ENCODE data around the gene ATG14. TPM values are rescaled to one million over a fixed set of nuclear protein-coding genes. Genes with fewer than 3 reads are reported as not detected.
A peak's percentile ranks its signal among the peaks of the same experiment; 100 is the strongest.

Gene ATG14
- total and polyA plus RNA-seq, 2 donors: 8.1 to 12.3 TPM

- H3K4me1 ChIP-seq (ENCODE audit: control insufficient read depth in 2 of 2, insufficient read depth in 2 of 2, low read length in 2 of 2): peaks cover 3 to 5% of the 10 kb centered on the region in 2 donors
- peaks cover 20 to 23% of the 10 kb centered on the region in 2 donors for H3K36me3 ChIP-seq (ENCODE audit: control insufficient read depth in 2 of 2, insufficient read depth in 2 of 2, low read length in 1 of 2)
- DNase-seq (ENCODE audit: low read depth in 6 of 9, low spot score in 9 of 9): no peak
- H3K27me3 ChIP-seq (ENCODE audit: control insufficient read depth in 2 of 2, insufficient read depth in 1 of 2, low read length in 1 of 2): no peaks in the 10 kb centered on the region
- no peak overlapping the region for H3K4me3 ChIP-seq (ENCODE audit: low read length in 2 of 2)
- no peaks in the 10 kb centered on the region for H3K9me3 ChIP-seq (ENCODE audit: control insufficient read depth in 2 of 2, insufficient read depth in 1 of 2, low read length in 1 of 2)
- 98% methylated on average over 7 of the region's 7 CpGs for WGBS
- H3K27ac ChIP-seq (ENCODE audit: low read depth in 1 of 2, low read length in 1 of 2): peak overlapping the region in 1 of 2 donors; percentile 30
These were observed 38.8 kb downstream of the ATG14 start for GRCh38 chr14:55372825-55373224.

- Histone ChIP-seq H3K9me3 (ENCODE audit: control insufficient read depth in 2 of 2, insufficient read depth in 1 of 2, low read length in 1 of 2) (no peaks in the 10 kb centered on the region), H3K4me3 (ENCODE audit: low read length in 2 of 2) (no peak overlapping the region), H3K27me3 (ENCODE audit: control insufficient read depth in 2 of 2, insufficient read depth in 1 of 2, low read length in 1 of 2) (no peaks in the 10 kb centered on the region), H3K36me3 (ENCODE audit: control insufficient read depth in 2 of 2, insufficient read depth in 2 of 2, low read length in 1 of 2) (peaks cover 19 to 23% of the 10 kb centered on the region in 2 donors), H3K27ac (ENCODE audit: low read depth in 1 of 2, low read length in 1 of 2) (no peak overlapping the region), H3K4me1 (ENCODE audit: control insufficient read depth in 2 of 2, insufficient read depth in 2 of 2, low read length in 2 of 2) (peaks cover 3 to 5% of the 10 kb centered on the region in 2 donors)
- no peak for DNase-seq (ENCODE audit: low read depth in 6 of 9, low spot score in 9 of 9)
- 95% methylated on average over 1 of the region's 1 CpG for WGBS
These were observed 39.2 kb downstream of the ATG14 start for GRCh38 chr14:55372423-55372822.

GRCh38 chr14:55370883-55371455 lies 40.7 kb downstream of the ATG14 start:
- peaks cover 12 to 18% of the 10 kb centered on the region in 2 donors for H3K36me3 ChIP-seq (ENCODE audit: control insufficient read depth in 2 of 2, insufficient read depth in 2 of 2, low read length in 1 of 2)
- DNase-seq (ENCODE audit: low read depth in 6 of 9, low spot score in 9 of 9): no peak
- peaks cover 3 to 5% of the 10 kb centered on the region in 2 donors for H3K4me1 ChIP-seq (ENCODE audit: control insufficient read depth in 2 of 2, insufficient read depth in 2 of 2, low read length in 2 of 2)
- no peak overlapping the region for H3K4me3 ChIP-seq (ENCODE audit: low read length in 2 of 2)
- no peak overlapping the region for H3K27ac ChIP-seq (ENCODE audit: low read depth in 1 of 2, low read length in 1 of 2)
- no peaks in the 10 kb centered on the region for H3K27me3 ChIP-seq (ENCODE audit: control insufficient read depth in 2 of 2, insufficient read depth in 1 of 2, low read length in 1 of 2)
- 93% methylated on average over 11 of the region's 11 CpGs for WGBS
- no peaks in the 10 kb centered on the region for H3K9me3 ChIP-seq (ENCODE audit: control insufficient read depth in 2 of 2, insufficient read depth in 1 of 2, low read length in 1 of 2)

DNA sequence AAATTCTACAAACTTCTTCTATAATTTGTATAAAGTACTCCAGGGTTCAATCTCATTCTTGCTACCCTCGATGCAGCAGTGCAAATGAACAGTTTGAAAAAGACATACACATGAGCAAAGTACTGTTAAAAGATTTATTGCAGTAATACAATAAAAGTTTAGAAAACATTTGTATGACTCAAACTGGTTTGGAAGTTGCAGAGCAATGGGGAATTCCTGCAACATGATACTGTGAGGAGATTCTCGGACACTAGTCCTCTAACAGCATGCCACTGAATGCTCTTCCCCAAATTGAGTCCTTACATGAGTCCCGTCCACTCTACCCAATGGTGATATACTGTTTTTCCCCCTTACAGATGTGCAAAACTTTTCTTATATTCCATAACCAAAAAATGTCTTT lies 45.4 kb downstream of the ATG14 start:
- WGBS: 95% methylated on average over 3 of the region's 3 CpGs
- no peaks in the 10 kb centered on the region for H3K9me3 ChIP-seq (ENCODE audit: control insufficient read depth in 2 of 2, insufficient read depth in 1 of 2, low read length in 1 of 2)
- no peaks in the 10 kb centered on the region for H3K4me1 ChIP-seq (ENCODE audit: control insufficient read depth in 2 of 2, insufficient read depth in 2 of 2, low read length in 2 of 2)
- H3K27ac ChIP-seq (ENCODE audit: low read depth in 1 of 2, low read length in 1 of 2): no peak overlapping the region
- H3K4me3 ChIP-seq (ENCODE audit: low read length in 2 of 2): no peak overlapping the region
- no peak for DNase-seq (ENCODE audit: low read depth in 6 of 9, low spot score in 9 of 9)
- H3K27me3 ChIP-seq (ENCODE audit: control insufficient read depth in 2 of 2, insufficient read depth in 1 of 2, low read length in 1 of 2): no peaks in the 10 kb centered on the region
- H3K36me3 ChIP-seq (ENCODE audit: control insufficient read depth in 2 of 2, insufficient read depth in 2 of 2, low read length in 1 of 2): peaks cover 18 to 19% of the 10 kb centered on the region in 2 donors

DNA sequence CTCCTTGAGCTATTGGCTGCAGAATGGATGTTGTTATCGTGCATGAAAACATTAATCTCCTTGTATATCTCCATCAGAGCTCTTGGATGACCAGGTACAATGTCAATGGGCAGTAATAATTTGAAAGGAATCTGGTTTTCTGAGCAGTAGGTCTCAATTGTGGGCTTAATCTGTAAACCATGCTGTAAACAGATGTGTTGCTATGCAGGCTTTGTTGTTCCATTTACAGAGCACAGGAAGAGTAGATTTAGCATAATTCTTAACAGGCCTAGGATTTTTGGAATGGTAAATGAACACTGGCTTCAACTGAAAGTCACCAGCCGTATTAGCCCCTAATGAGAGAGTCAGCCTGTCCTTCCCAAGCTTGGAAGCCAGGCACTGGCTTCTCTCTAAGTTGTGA lies 50.4 kb downstream of the ATG14 start:
- Histone ChIP-seq H3K4me1 (ENCODE audit: control insufficient read depth in 2 of 2, insufficient read depth in 2 of 2, low read length in 2 of 2) (no peaks in the 10 kb centered on the region), H3K27ac (ENCODE audit: low read depth in 1 of 2, low read length in 1 of 2) (no peak overlapping the region), H3K9me3 (ENCODE audit: control insufficient read depth in 2 of 2, insufficient read depth in 1 of 2, low read length in 1 of 2) (no peaks in the 10 kb centered on the region), H3K27me3 (ENCODE audit: control insufficient read depth in 2 of 2, insufficient read depth in 1 of 2, low read length in 1 of 2) (no peaks in the 10 kb centered on the region), H3K4me3 (ENCODE audit: low read length in 2 of 2) (no peak overlapping the region), H3K36me3 (ENCODE audit: control insufficient read depth in 2 of 2, insufficient read depth in 2 of 2, low read length in 1 of 2) (peaks cover 0 to 8% of the 10 kb centered on the region in 2 donors)
- 99% methylated on average over 2 of the region's 2 CpGs for WGBS
- DNase-seq (ENCODE audit: low read depth in 6 of 9, low spot score in 9 of 9): no peak

DNA sequence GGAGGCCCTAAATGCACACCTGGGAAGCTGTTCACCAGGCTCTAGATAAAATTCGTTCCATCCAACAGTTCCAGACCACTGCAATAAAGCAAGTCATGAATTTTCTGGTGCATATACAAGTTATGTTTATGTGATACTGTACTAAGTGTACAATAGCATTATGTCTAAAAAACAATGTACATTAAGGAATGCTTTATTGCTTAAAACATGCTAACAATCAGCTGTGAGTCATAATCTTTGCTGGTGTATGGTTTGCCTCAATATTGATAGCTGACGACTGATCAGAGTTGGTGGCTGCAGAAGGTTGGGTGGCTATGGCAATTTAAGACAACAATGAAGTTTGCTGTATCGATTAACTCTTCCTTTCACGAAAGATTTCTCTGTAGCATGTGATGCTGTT lies 52.3 kb downstream of the ATG14 start:
- DNase-seq (ENCODE audit: low read depth in 6 of 9, low spot score in 9 of 9): no peak
- 97% methylated on average over 4 of the region's 4 CpGs for WGBS
- H3K9me3 ChIP-seq (ENCODE audit: control insufficient read depth in 2 of 2, insufficient read depth in 1 of 2, low read length in 1 of 2): no peaks in the 10 kb centered on the region
- peaks cover 2 to 4% of the 10 kb centered on the region in 2 donors for H3K36me3 ChIP-seq (ENCODE audit: control insufficient read depth in 2 of 2, insufficient read depth in 2 of 2, low read length in 1 of 2)
- no peaks in the 10 kb centered on the region for H3K27me3 ChIP-seq (ENCODE audit: control insufficient read depth in 2 of 2, insufficient read depth in 1 of 2, low read length in 1 of 2)
- peaks cover 0 to 8% of the 10 kb centered on the region in 2 donors for H3K4me1 ChIP-seq (ENCODE audit: control insufficient read depth in 2 of 2, insufficient read depth in 2 of 2, low read length in 2 of 2)
- H3K27ac ChIP-seq (ENCODE audit: low read depth in 1 of 2, low read length in 1 of 2): no peak overlapping the region
- H3K4me3 ChIP-seq (ENCODE audit: low read length in 2 of 2): no peak overlapping the region

DNA sequence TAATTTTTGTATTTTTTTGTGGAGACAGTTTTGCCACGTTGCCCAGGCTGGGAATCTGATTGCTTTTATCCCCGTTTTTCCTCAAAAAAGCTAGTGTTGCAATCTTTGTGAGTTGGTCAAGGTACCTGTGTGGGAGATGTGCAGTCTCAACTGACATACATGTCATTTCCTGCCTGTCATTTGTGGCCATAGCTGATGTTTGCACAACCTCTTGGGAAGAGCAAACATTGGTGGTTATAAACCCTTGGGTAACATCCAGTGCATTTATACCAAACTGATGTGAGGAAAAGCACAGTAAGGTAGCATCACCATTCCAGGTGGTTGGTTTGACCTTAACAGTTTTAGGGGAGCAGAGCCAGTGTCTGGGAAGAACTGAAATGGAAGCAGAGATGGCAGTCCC lies 54.7 kb downstream of the ATG14 start:
- no peak overlapping the region for H3K4me3 ChIP-seq (ENCODE audit: low read length in 2 of 2)
- H3K27me3 ChIP-seq (ENCODE audit: control insufficient read depth in 2 of 2, insufficient read depth in 1 of 2, low read length in 1 of 2): no peaks in the 10 kb centered on the region
- WGBS: 89% methylated on average over 2 of the region's 2 CpGs
- H3K4me1 ChIP-seq (ENCODE audit: control insufficient read depth in 2 of 2, insufficient read depth in 2 of 2, low read length in 2 of 2): peaks cover 0 to 10% of the 10 kb centered on the region in 2 donors
- no peak for DNase-seq (ENCODE audit: low read depth in 6 of 9, low spot score in 9 of 9)
- peaks cover 13% of the 10 kb centered on the region in 2 donors for H3K36me3 ChIP-seq (ENCODE audit: control insufficient read depth in 2 of 2, insufficient read depth in 2 of 2, low read length in 1 of 2)
- H3K27ac ChIP-seq (ENCODE audit: low read depth in 1 of 2, low read length in 1 of 2): no peak overlapping the region
- H3K9me3 ChIP-seq (ENCODE audit: control insufficient read depth in 2 of 2, insufficient read depth in 1 of 2, low read length in 1 of 2): no peaks in the 10 kb centered on the region

- Histone ChIP-seq H3K27ac (ENCODE audit: low read depth in 1 of 2, low read length in 1 of 2) (no peak overlapping the region), H3K36me3 (ENCODE audit: control insufficient read depth in 2 of 2, insufficient read depth in 2 of 2, low read length in 1 of 2) (peaks cover 22 to 23% of the 10 kb centered on the region in 2 donors), H3K4me3 (ENCODE audit: low read length in 2 of 2) (no peak overlapping the region), H3K4me1 (ENCODE audit: control insufficient read depth in 2 of 2, insufficient read depth in 2 of 2, low read length in 2 of 2) (peaks cover 0 to 10% of the 10 kb centered on the region in 2 donors), H3K27me3 (ENCODE audit: control insufficient read depth in 2 of 2, insufficient read depth in 1 of 2, low read length in 1 of 2) (no peaks in the 10 kb centered on the region), H3K9me3 (ENCODE audit: control insufficient read depth in 2 of 2, insufficient read depth in 1 of 2, low read length in 1 of 2) (no peaks in the 10 kb centered on the region)
- no peak for DNase-seq (ENCODE audit: low read depth in 6 of 9, low spot score in 9 of 9)
- WGBS: 97% methylated on average over 6 of the region's 6 CpGs
These were observed 55.7 kb downstream of the ATG14 start for GRCh38 chr14:55355922-55356321.

DNA sequence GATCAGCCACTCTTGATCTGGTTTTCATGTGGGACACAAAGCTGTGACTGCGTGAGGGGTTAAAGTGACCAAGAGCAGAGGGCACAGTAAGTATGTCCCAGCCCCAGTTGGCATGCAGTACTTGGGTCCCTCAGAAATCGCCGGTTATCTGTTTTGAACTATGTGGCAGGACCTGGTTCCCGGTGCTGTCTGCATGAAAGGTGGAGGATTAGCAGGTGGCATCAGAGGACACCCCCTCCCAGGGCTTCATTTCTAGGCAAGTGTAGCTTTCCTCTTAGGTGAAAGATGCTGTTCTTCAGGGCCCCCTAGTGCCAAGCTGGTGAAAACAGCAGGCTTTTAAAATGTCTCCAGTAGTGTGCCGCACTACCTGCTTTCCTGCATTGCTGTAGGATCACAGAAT lies 57.1 kb downstream of the ATG14 start:
- no peak overlapping the region for H3K4me3 ChIP-seq (ENCODE audit: low read length in 2 of 2)
- no peaks in the 10 kb centered on the region for H3K27me3 ChIP-seq (ENCODE audit: control insufficient read depth in 2 of 2, insufficient read depth in 1 of 2, low read length in 1 of 2)
- peaks cover 28 to 31% of the 10 kb centered on the region in 2 donors for H3K36me3 ChIP-seq (ENCODE audit: control insufficient read depth in 2 of 2, insufficient read depth in 2 of 2, low read length in 1 of 2)
- H3K4me1 ChIP-seq (ENCODE audit: control insufficient read depth in 2 of 2, insufficient read depth in 2 of 2, low read length in 2 of 2): peaks cover 0 to 10% of the 10 kb centered on the region in 2 donors
- H3K9me3 ChIP-seq (ENCODE audit: control insufficient read depth in 2 of 2, insufficient read depth in 1 of 2, low read length in 1 of 2): no peaks in the 10 kb centered on the region
- H3K27ac ChIP-seq (ENCODE audit: low read depth in 1 of 2, low read length in 1 of 2): peak overlapping the region in 1 of 2 donors; percentile 22
- peak in 8 of 9 donors; percentile 30 to 82 (median 54) for DNase-seq (ENCODE audit: low read depth in 6 of 9, low spot score in 9 of 9)
- WGBS: 60% methylated on average over 5 of the region's 5 CpGs

Data from thymus (tissue), 11 donors.